Adrenal gland (tissue), 12 donors: Measurements from ENCODE around the gene ZNF835. TPM values are rescaled to one million over a fixed set of nuclear protein-coding genes. Genes with fewer than 3 reads are reported as not detected.

Experiments
- DNase-seq, 7 donors: peaks; one replicate each; pipeline ENCODE4 v3.0.0-alpha.2; 2019 to 2020
- H3K27ac ChIP-seq, 5 donors: fragments of 200-600 bp; sonication (generic) in 4 of 5; 1 replicate in 3 of 5; 2 replicates in 2 of 5; pipeline versions ENCODE4 v1.5.1 to v1.8.0; 2016 to 2020; ENCODE audit warnings: mild to moderate bottlenecking in 1 of 5
- H3K27me3 ChIP-seq: fragments of 200-600 bp; 2 replicates; pipeline ENCODE4 v1.8.0; 2021
- H3K36me3 ChIP-seq, 2 donors: fragments of 200-600 bp; replicated peaks in 1 of 2; 1 replicate in 1 of 2; 2 replicates in 1 of 2; pipeline versions ENCODE4 v1.5.1 to v1.8.0; 2018 to 2022
- H3K4me1 ChIP-seq, 2 donors: fragments of 200-600 bp; replicated peaks in 1 of 2; 1 replicate in 1 of 2; 2 replicates in 1 of 2; pipeline versions ENCODE4 v1.5.1 to v1.8.0; 2018 to 2021
- H3K4me3 ChIP-seq, 4 donors: fragments of 200-600 bp; sonication (generic) in 3 of 4; one replicate each; pipeline ENCODE4 v1.5.1; 2016 to 2018
- H3K9me3 ChIP-seq, 3 donors: fragments of 200-600 bp; sonication (generic) in 1 of 3; replicated peaks in 1 of 3; 1 replicate in 2 of 3; 2 replicates in 1 of 3; pipeline versions ENCODE4 v1.5.1 to v1.8.0; 2016 to 2021
- CTCF ChIP-seq, 6 experiments: fragments of 450-650 bp in 4 of 6; fragments of 200-600 bp in 2 of 6; sonication (generic) in 1 of 6; IDR thresholded peaks; 1 replicate in 5 of 6; 2 replicates in 1 of 6; pipeline versions ENCODE4 v1.5.1 to v1.8.0; 2016 to 2021; ENCODE audit warnings: antibody characterized with exemption in 6 of 6, mild to moderate bottlenecking in 2 of 6, moderate library complexity in 1 of 6
- POLR2A ChIP-seq, 2 donors: fragments of 450-650 bp; IDR thresholded peaks; one replicate each; pipeline ENCODE4 v1.6.1; 2017; ENCODE audit warnings: antibody characterized with exemption in 2 of 2, mild to moderate bottlenecking in 2 of 2, moderate library complexity in 1 of 2
- WGBS, 4 donors: extraction: QIAGEN DNeasy Blood & Tissue Kit in 2 of 4; methylation state at CpG; one replicate each; pipeline versions ENCODE4 v1.1.5 to v1.1.7; 2013 to 2017; 5-methylcytosine and 5-hydroxymethylcytosine counted together
- intact Hi-C, 2 donors: fragments of 100-400 bp; cut with DNase I; formaldehyde crosslinking; loops; one replicate each; pipeline versions ENCODE4 v1.14.1 to v1.15.0; 2022 to 2023
- polyA plus RNA-seq, 3 donors: library from polyadenylated mRNA; stranded (reverse); fragments of 200-250 nt in 2 of 3; fragments of 350-450 nt in 1 of 3; fragmentation: Illumina TruSeq in 1 of 3; extraction: RNeasy Lipid Tissue Mini Kit (QIAGEN cat#74804) in 1 of 3; gene quantifications; one replicate each; pipeline ENCODE4 v1.2.3, GENCODE V29; 2013 to 2014
- total RNA-seq, 9 donors: library from RNA; depleted of rRNA in 4 of 9; stranded (reverse); fragments of >200 nt in 4 of 9; fragments of 120-200 nt in 1 of 9; fragmentation: NEBNext Ultra II Directional in 1 of 9; extraction: Animal tissue kit (Norgen Biotek cat#: 25700) in 1 of 9; gene quantifications; one replicate each; pipeline versions ENCODE4 v1.1.0 to v1.2.4, GENCODE V29; 2013 to 2023
- donor health status: healthy with polysubstance abuse.
- donor health status: Bipolar disorder and iron deficiency.
- donor health status: DM: yes; HTN: yes; CAD: no.
- donor health status: DM: no; HTN: no; CAD: no.
- donor health status: DM: no; HTN: no; CAD: no.
- donor health status: DM: yes; HTN: yes; CAD: no.

ZNF835 gene
- total and polyA plus RNA-seq, 12 donors, result 0.30 to 37.5 (median 3.8) TPM

DNA sequence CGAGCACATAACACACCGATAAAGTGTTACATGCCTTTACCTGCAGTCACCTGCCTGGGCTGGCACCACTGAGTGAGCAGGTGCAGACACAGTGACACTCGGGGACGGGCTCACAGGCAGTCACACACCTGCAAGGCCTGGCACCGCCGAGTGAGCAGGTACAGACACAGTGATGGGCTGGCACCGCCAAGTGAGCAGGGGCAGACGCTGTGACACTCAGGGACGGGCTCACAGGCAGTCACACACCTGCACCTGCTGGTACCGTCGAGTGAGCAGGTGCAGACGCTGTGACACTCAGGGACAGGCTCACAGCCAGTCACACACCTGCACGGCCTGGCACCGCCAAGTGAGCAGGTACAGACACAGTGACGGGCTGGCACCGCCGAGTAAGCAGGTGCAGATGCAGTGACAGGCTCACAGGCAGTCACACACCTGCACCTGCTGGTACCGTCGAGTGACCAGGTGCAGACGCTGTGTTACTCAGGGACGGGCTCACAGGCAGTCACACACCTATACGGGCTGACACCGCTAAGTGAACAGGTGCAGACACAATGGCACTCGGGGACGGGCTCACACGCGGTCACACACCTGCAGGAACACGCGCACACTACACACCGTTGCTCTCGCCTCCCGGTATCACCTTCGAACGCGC lies 470 bp downstream of the ZNF835 start:
- intact Hi-C loops, result no loop called here
- no peaks in the 10 kb centered on the region for H3K36me3 ChIP-seq
- DNase-seq, result peak in 3 of 7 donors; percentile 19 to 60 (median 23)
- 34 to 63% (median 49%) methylated on average over 8 to 35 of the region's 35 CpGs for WGBS, 4 donors
- H3K9me3 ChIP-seq, result no peaks in the 10 kb centered on the region
- no peaks in the 10 kb centered on the region for H3K27me3 ChIP-seq
- TF ChIP-seq CTCF (IDR thresholded peaks at IDR 0.05) (no peak), POLR2A (IDR thresholded peaks at IDR 0.05) (no peak)
- peaks cover 8 to 17% of the 10 kb centered on the region in 2 donors for H3K4me1 ChIP-seq
- H3K27ac ChIP-seq, result peak overlapping the region in 1 of 5 donors; percentile 46
- peak overlapping the region; percentile 42 to 95 (median 66) for H3K4me3 ChIP-seq

- 84 to 86% (median 85%) methylated on average over 4 to 17 of the region's 17 CpGs for WGBS, 4 donors
- H3K36me3 ChIP-seq, result no peaks in the 10 kb centered on the region
- H3K4me1 ChIP-seq, result peaks cover 8 to 17% of the 10 kb centered on the region in 2 donors
- no peak for DNase-seq
- TF ChIP-seq POLR2A (IDR thresholded peaks at IDR 0.05), result no peak
- TF ChIP-seq CTCF (IDR thresholded peaks at IDR 0.05), result no peak
- H3K27ac ChIP-seq, result no peak overlapping the region
- intact Hi-C loops, result no loop called here
- no peaks in the 10 kb centered on the region for H3K27me3 ChIP-seq
- peak overlapping the region in 2 of 4 donors; percentile 53 to 78 for H3K4me3 ChIP-seq
- no peaks in the 10 kb centered on the region for H3K9me3 ChIP-seq
Observed at GRCh38 chr19:56670401-56670960, 1.1 kb downstream of the ZNF835 start.

DNA sequence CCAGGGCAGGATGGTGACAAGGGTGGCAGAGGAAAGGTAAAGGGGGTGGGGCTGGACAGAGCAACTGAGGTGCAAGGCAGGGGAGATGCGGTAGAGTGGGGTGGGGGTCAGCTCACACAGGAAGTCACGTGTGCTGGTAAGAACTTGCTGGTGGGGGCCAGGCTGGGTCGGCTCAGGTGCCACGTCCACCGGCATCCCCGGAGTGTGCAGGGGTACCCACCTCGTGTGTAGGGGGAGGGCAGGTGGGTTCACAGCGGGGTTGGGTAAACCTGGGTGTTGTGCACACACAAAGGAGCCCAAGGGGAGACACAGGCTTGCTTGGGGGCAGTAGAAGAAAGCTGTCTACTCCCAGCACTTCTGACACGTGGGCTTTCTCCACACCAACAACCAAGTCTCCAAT lies 2.9 kb downstream of the ZNF835 start:
- TF ChIP-seq CTCF (IDR thresholded peaks at IDR 0.05), result no peak
- no peak for TF ChIP-seq POLR2A (IDR thresholded peaks at IDR 0.05)
- DNase-seq, result peak in 1 of 7 donors; percentile 43
- no peaks in the 10 kb centered on the region for H3K9me3 ChIP-seq

GRCh38 chr19:56667311-56667870 lies 4.2 kb downstream of the ZNF835 start:
- no peak for TF ChIP-seq CTCF (IDR thresholded peaks at IDR 0.05)
- TF ChIP-seq POLR2A (IDR thresholded peaks at IDR 0.05), result no peak
- no peaks in the 10 kb centered on the region for H3K27me3 ChIP-seq
- no peak overlapping the region for H3K4me3 ChIP-seq
- DNase-seq, result peak in 1 of 7 donors; percentile 41
- peaks cover 0 to 17% of the 10 kb centered on the region in 2 donors for H3K36me3 ChIP-seq
- intact Hi-C loops, result no loop called here
- H3K4me1 ChIP-seq, result peaks cover 8 to 17% of the 10 kb centered on the region in 2 donors
- no peaks in the 10 kb centered on the region for H3K9me3 ChIP-seq
- H3K27ac ChIP-seq, result no peak overlapping the region
- 56 to 84% (median 75%) methylated on average over 5 to 6 of the region's 6 CpGs for WGBS, 4 donors

More for the DNA sequence above, 2.9 kb downstream of the ZNF835 start:
- Histone ChIP-seq H3K36me3 (peaks cover 0 to 12% of the 10 kb centered on the region in 2 donors), H3K27ac (no peak overlapping the region), H3K27me3 (no peaks in the 10 kb centered on the region), H3K4me3 (no peak overlapping the region), H3K4me1 (peaks cover 8 to 17% of the 10 kb centered on the region in 2 donors)
- 73 to 94% (median 90%) methylated on average over 9 of the region's 9 CpGs for WGBS, 4 donors
- intact Hi-C loops, result no loop called here
